K562 (cell line): Measurements from ENCODE around the gene MDC1. TPM values are rescaled to one million over a fixed set of nuclear protein-coding genes. Genes with fewer than 3 reads are reported as not detected.

Experiments used
- DNMT1 ChIP-seq: fragments of 450-650 bp; IDR thresholded peaks from 2 replicates; pipeline ENCODE4 v1.6.1; 2016; ENCODE audit warnings: antibody characterized with exemption, mild to moderate bottlenecking
- E2F4 ChIP-seq: sonication (generic); formaldehyde crosslinking; IDR thresholded peaks from 2 replicates; pipeline ENCODE4 v1.8.0; 2022; ENCODE audit warnings: mild to moderate bottlenecking, low read depth, missing genetic modification reagents
- ELK1 ChIP-seq: sonication (generic); formaldehyde crosslinking; IDR thresholded peaks from 2 replicates; pipeline ENCODE4 v1.8.1; 2022; ENCODE audit warnings: missing genetic modification reagents
- FOXK1 ChIP-seq: sonication (generic); formaldehyde crosslinking; IDR thresholded peaks from 2 replicates; pipeline ENCODE4 v1.8.0; 2022; ENCODE audit warnings: missing genetic modification reagents, mild to moderate bottlenecking, borderline replicate concordance
- HDAC1 ChIP-seq, 2 experiments: fragments of 450-650 bp; IDR thresholded peaks; 2 replicates each; pipeline ENCODE4 v1.6.1; 2016 to 2017; ENCODE audit warnings: inconsistent platforms in 1 of 2, mild to moderate bottlenecking in 1 of 2, moderate library complexity in 1 of 2
- MBD2 ChIP-seq: sonication (generic); IDR thresholded peaks from 2 replicates; pipeline ENCODE4 v1.6.1; 2016; ENCODE audit warnings: low read depth, borderline replicate concordance
- MLLT1 ChIP-seq, 2 experiments: fragments of 450-650 bp; IDR thresholded peaks; 2 replicates each; pipeline ENCODE4 v1.6.1; 2016
- MTA1 ChIP-seq: fragments of 450-650 bp; IDR thresholded peaks from 2 replicates; pipeline ENCODE4 v1.6.1; 2017; ENCODE audit warnings: borderline replicate concordance
- NR4A1 ChIP-seq, 2 experiments: fragments of 250-450 bp in 1 of 2; fragments of 450-650 bp in 1 of 2; sonication (Bioruptor Pico) in 1 of 2; IDR thresholded peaks; 2 replicates each; pipeline versions ENCODE4 v1.4.0 to v1.6.1; 2016 to 2020; ENCODE audit warnings: mild to moderate bottlenecking in 2 of 2, missing compliant biosample characterization in 1 of 2, missing genetic modification characterization in 1 of 2, moderate library complexity in 1 of 2
- POLR2AphosphoS5 ChIP-seq: IDR thresholded peaks from 2 replicates; pipeline ENCODE4 v1.6.1; 2011; ENCODE audit warnings: mild to moderate bottlenecking, low read depth, low read length, moderate library complexity; ENCODE audit not compliant: control insufficient read depth, insufficient read depth
- POLR2B ChIP-seq: fragments of 450-650 bp; IDR thresholded peaks from 2 replicates; pipeline ENCODE4 v1.6.1; 2018; ENCODE audit warnings: low read depth; ENCODE audit not compliant: partially characterized antibody
- SRSF3 ChIP-seq: fragments of 200-400 bp; formaldehyde crosslinking; IDR thresholded peaks from 2 replicates; pipeline ENCODE4 v1.6.1; 2016; ENCODE audit warnings: mild to moderate bottlenecking, low read length, moderate library complexity; ENCODE audit not compliant: insufficient read depth
- STAG1 ChIP-seq: sonication (generic); formaldehyde crosslinking; IDR thresholded peaks from 2 replicates; pipeline ENCODE4 v1.5.0; 2020; ENCODE audit warnings: missing genetic modification reagents, borderline replicate concordance
- SUPT5H ChIP-seq: fragments of 450-650 bp; IDR thresholded peaks from 2 replicates; pipeline ENCODE4 v1.6.1; 2016
- TAF7 ChIP-seq: fragments of 450-650 bp; IDR thresholded peaks from 2 replicates; pipeline ENCODE4 v1.6.1; 2016; ENCODE audit warnings: missing genetic modification characterization, missing compliant biosample characterization
- TEAD1 ChIP-seq, 2 experiments: fragments of 450-650 bp in 1 of 2; sonication (generic) in 1 of 2; formaldehyde crosslinking; IDR thresholded peaks; 2 replicates each; pipeline versions ENCODE4 v1.4.0 to v1.8.0; 2020 to 2022; ENCODE audit warnings: mild to moderate bottlenecking in 2 of 2, missing genetic modification reagents in 1 of 2
- TRIM25 ChIP-seq: fragments of 450-650 bp; IDR thresholded peaks from 2 replicates; pipeline ENCODE4 v1.7.0; 2016; ENCODE audit warnings: borderline replicate concordance
- ZNF134 ChIP-seq: fragments of 250-450 bp; sonication (Bioruptor Pico); conservative IDR thresholded peaks from 2 replicates; pipeline ENCODE4 v1.4.0; 2020
- ZNF764 ChIP-seq: fragments of 250-450 bp; sonication (Bioruptor Pico); IDR thresholded peaks from 2 replicates; pipeline ENCODE4 v1.4.0; 2020; ENCODE audit warnings: low read depth, mild to moderate bottlenecking, moderate library complexity
- polyA plus RNA-seq, 8 experiments: library from polyadenylated mRNA; depleted of rRNA in 4 of 8; stranded (reverse) in 5 of 8; unstranded in 3 of 8; fragments of >200 nt; fragmentation: Nextera tagmentation in 2 of 8; fragmentation: Illumina TruSeq in 1 of 8; extraction: Ambion mirVana in 2 of 8; extraction: Trizol in 1 of 8; gene quantifications; 2 replicates each; pipeline versions ENCODE4 v1.2.1 to v1.2.3, GENCODE V29; 2011 to 2014; ENCODE audit warnings: inconsistent platforms in 1 of 8, missing spikeins in 1 of 8
- total RNA-seq, 7 experiments: library from RNA; depleted of rRNA in 6 of 7; stranded (reverse); fragments of >200 nt in 6 of 7; fragmentation: Illumina TruSeq in 2 of 7; extraction: Trizol in 2 of 7; gene quantifications; 2 replicates each; pipeline versions ENCODE4 v1.2.1 to v1.2.3, GENCODE V29; 2011 to 2021; ENCODE audit warnings: low replicate concordance in 1 of 7
- TF ChIP-seq, protein P1 (sequence below): fragments of 250-450 bp; sonication (Bioruptor Pico); IDR thresholded peaks from 2 replicates; pipeline ENCODE4 v1.5.1; 2021; ENCODE audit warnings: mild to moderate bottlenecking
- TF ChIP-seq, protein P2 (sequence below): fragments of 250-450 bp; sonication (Bioruptor Pico); IDR thresholded peaks from 2 replicates; pipeline ENCODE4 v1.8.0; 2021; ENCODE audit warnings: mild to moderate bottlenecking, moderate library complexity

MDC1 gene
- total and polyA plus RNA-seq, 9 of the 15 experiments (the other 6 are each of a cell fraction or from before 2014, with no cell fraction given): 8.2 to 114 (median 20.0) TPM

- TF ChIP-seq SRSF3 (0 out of 2 replicates have a peak, but pooled peaks have one; percentile 57), ZNF764 (CRISPR knock-in tag) (no peak), MTA1 (no peak), NR4A1 (CRISPR knock-in tag; IDR thresholded peaks at IDR 0.05) (no peak), NR4A1 (tag; IDR thresholded peaks at IDR 0.05) (peak; percentile 65; the same call in 1 of the 2 replicates), TEAD1 (CRISPR knock-in tag; IDR thresholded peaks at IDR 0.05) (peak in 1 of 2 experiments; percentile 32; a peak in 2 of 4 replicates), POLR2AphosphoS5 (no peak), TAF7 (tag) (peak; percentile 70; the same call in 1 of the 2 replicates), MBD2 (no peak), TRIM25 (peak; percentile 69; the same call in 1 of the 2 replicates), FOXK1 (peak; percentile 17; the same call in 1 of the 2 replicates), POLR2B (peak; percentile 76), STAG1 (CRISPR knock-in tag) (no peak), ELK1 (CRISPR knock-in tag) (no peak), HDAC1 (IDR thresholded peaks at IDR 0.05) (peak in 1 of 2 experiments; percentile 21; a peak in 1 of 4 replicates), SUPT5H (peak; percentile 49), ZNF134 (no peak), DNMT1 (no peak), E2F4 (CRISPR knock-in tag) (no peak), MLLT1 (IDR thresholded peaks at IDR 0.05) (peak; percentile 24 to 27; a peak in 1 of 4 replicates)
- TF ChIP-seq, protein P1, sequence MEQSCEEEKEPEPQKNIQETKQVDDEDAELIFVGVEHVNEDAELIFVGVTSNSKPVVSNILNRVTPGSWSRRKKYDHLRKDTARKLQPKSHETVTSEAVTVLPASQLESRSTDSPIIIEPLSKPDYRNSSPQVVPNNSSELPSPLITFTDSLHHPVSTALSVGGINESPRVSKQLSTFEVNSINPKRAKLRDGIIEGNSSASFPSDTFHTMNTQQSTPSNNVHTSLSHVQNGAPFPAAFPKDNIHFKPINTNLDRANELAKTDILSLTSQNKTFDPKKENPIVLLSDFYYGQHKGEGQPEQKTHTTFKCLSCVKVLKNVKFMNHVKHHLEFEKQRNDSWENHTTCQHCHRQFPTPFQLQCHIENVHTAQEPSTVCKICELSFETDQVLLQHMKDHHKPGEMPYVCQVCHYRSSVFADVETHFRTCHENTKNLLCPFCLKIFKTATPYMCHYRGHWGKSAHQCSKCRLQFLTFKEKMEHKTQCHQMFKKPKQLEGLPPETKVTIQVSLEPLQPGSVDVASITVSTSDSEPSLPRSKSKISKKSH: no peak
- TF ChIP-seq, protein P2, sequence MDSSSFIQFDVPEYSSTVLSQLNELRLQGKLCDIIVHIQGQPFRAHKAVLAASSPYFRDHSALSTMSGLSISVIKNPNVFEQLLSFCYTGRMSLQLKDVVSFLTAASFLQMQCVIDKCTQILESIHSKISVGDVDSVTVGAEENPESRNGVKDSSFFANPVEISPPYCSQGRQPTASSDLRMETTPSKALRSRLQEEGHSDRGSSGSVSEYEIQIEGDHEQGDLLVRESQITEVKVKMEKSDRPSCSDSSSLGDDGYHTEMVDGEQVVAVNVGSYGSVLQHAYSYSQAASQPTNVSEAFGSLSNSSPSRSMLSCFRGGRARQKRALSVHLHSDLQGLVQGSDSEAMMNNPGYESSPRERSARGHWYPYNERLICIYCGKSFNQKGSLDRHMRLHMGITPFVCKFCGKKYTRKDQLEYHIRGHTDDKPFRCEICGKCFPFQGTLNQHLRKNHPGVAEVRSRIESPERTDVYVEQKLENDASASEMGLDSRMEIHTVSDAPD (CRISPR knock-in tag): no peak
Measured at GRCh38 chr6:30716879-30717128, 277 bp downstream of the MDC1 start (continued).
